SJSA1 (cell line): ENCODE measurements around the gene SLC17A5. TPM values are rescaled to one million over a fixed set of nuclear protein-coding genes. Genes with fewer than 3 reads are reported as not detected.
"Not testable (repeated sequence)": the region's sequence is repeated elsewhere in the genome, so short reads cannot be mapped to it uniquely, and the experiment has no call there.

Experiments
- DNase-seq, 2 experiments: peaks; one replicate each; pipeline ENCODE4 v3.0.0-alpha.2; 2015 to 2020; ENCODE audit warnings: low spot score in 2 of 2, low read depth in 1 of 2
- H3K27ac ChIP-seq: fragments of 250-450 bp; sonication (Bioruptor Pico); 2 replicates; pipeline ENCODE4 v1.5.1; 2020; ENCODE audit warnings: mild to moderate bottlenecking, moderate library complexity
- H3K27me3 ChIP-seq: fragments of 250-450 bp; sonication (Bioruptor Pico); replicated peaks from 2 replicates; pipeline ENCODE4 v1.5.1; 2020; ENCODE audit warnings: mild to moderate bottlenecking, moderate library complexity
- H3K36me3 ChIP-seq: fragments of 250-450 bp; sonication (Bioruptor Pico); 2 replicates; pipeline ENCODE4 v1.5.1; 2020; ENCODE audit warnings: mild to moderate bottlenecking
- H3K4me1 ChIP-seq: fragments of 250-450 bp; sonication (Bioruptor Pico); replicated peaks from 2 replicates; pipeline ENCODE4 v1.6.1; 2021; ENCODE audit warnings: mild to moderate bottlenecking
- H3K4me3 ChIP-seq: fragments of 250-450 bp; sonication (Bioruptor Pico); 2 replicates; pipeline ENCODE4 v1.5.1; 2020; ENCODE audit warnings: mild to moderate bottlenecking
- H3K9me3 ChIP-seq: fragments of 250-450 bp; sonication (Bioruptor Pico); replicated peaks from 2 replicates; pipeline ENCODE4 v1.5.1; 2020; ENCODE audit warnings: mild to moderate bottlenecking
- total RNA-seq: library from RNA; depleted of rRNA; stranded (reverse); fragments of >200 nt; shearing (Covaris generic); gene quantifications from 2 replicates; pipeline ENCODE4 v1.2.3, GENCODE V29; 2014

The SLC17A5 gene
- total RNA-seq, 1 experiment from 2014 or later: 12.5 TPM

- no peaks in the 10 kb centered on the region for H3K36me3 ChIP-seq
- peak overlapping the region; percentile 25 for H3K4me3 ChIP-seq
- no peaks in the 10 kb centered on the region for H3K9me3 ChIP-seq
Measured at GRCh38 chr6:73580247-73581149, 73.3 kb downstream of the SLC17A5 start.

GRCh38 chr6:73579851-73580246 lies 73.9 kb downstream of the SLC17A5 start:
- no peak overlapping the region for H3K4me3 ChIP-seq
- peak; percentile 80 to 93 for DNase-seq

More at GRCh38 chr6:73580247-73581149, 73.3 kb downstream of the SLC17A5 start:
- Histone ChIP-seq H3K4me1 (peaks cover 51% of the 10 kb centered on the region), H3K27me3 (no peaks in the 10 kb centered on the region), H3K27ac (peak overlapping the region; percentile 98)
- DNase-seq: peak; percentile 97 to 99

GRCh38 chr6:73579389-73579788 lies 74.4 kb downstream of the SLC17A5 start:
- H3K4me1 ChIP-seq: peaks cover 44% of the 10 kb centered on the region
- H3K27me3 ChIP-seq: no peaks in the 10 kb centered on the region
- peak in 1 of 2 experiments; percentile 56 for DNase-seq
- no peaks in the 10 kb centered on the region for H3K9me3 ChIP-seq
- no peaks in the 10 kb centered on the region for H3K36me3 ChIP-seq
- H3K4me3 ChIP-seq: no peak overlapping the region
- H3K27ac ChIP-seq: peak overlapping the region; percentile 98

More at GRCh38 chr6:73579851-73580246, 73.9 kb downstream of the SLC17A5 start:
- Histone ChIP-seq H3K27ac (peak overlapping the region; percentile 98), H3K4me1 (peaks cover 45% of the 10 kb centered on the region), H3K36me3 (no peaks in the 10 kb centered on the region), H3K27me3 (no peaks in the 10 kb centered on the region), H3K9me3 (no peaks in the 10 kb centered on the region)

- H3K4me1 ChIP-seq: peaks cover 44% of the 10 kb centered on the region
- H3K27me3 ChIP-seq: no peaks in the 10 kb centered on the region
- no peaks in the 10 kb centered on the region for H3K36me3 ChIP-seq
- no peak for DNase-seq
- peak overlapping the region; percentile 30 for H3K27ac ChIP-seq
- H3K4me3 ChIP-seq: no peak overlapping the region
- H3K9me3 ChIP-seq: no peaks in the 10 kb centered on the region
Measured at GRCh38 chr6:73577676-73578075, 76.1 kb downstream of the SLC17A5 start.

- not testable (repeated sequence) for H3K36me3 ChIP-seq, DNase-seq, H3K27ac ChIP-seq, H3K27me3 ChIP-seq, H3K9me3 ChIP-seq, H3K4me3 ChIP-seq
- peaks cover 21% of the 10 kb centered on the region for H3K4me1 ChIP-seq
Measured at GRCh38 chr6:73572531-73572930, 81.3 kb downstream of the SLC17A5 start.

GRCh38 chr6:73571218-73572181 lies 82.3 kb downstream of the SLC17A5 start:
- not testable (repeated sequence) for DNase-seq

GRCh38 chr6:73569121-73569520 lies 84.7 kb downstream of the SLC17A5 start:
- no peak overlapping the region for H3K4me3 ChIP-seq
- H3K27ac ChIP-seq: peak overlapping the region; percentile 17
- no peaks in the 10 kb centered on the region for H3K36me3 ChIP-seq
- no peaks in the 10 kb centered on the region for H3K27me3 ChIP-seq
- DNase-seq: no peak
- no peaks in the 10 kb centered on the region for H3K9me3 ChIP-seq
- H3K4me1 ChIP-seq: peaks cover 44% of the 10 kb centered on the region

More at GRCh38 chr6:73571218-73572181, 82.3 kb downstream of the SLC17A5 start:
- not testable (repeated sequence) for H3K9me3 ChIP-seq, H3K27ac ChIP-seq, H3K4me3 ChIP-seq, H3K27me3 ChIP-seq, H3K36me3 ChIP-seq
- peaks cover 25% of the 10 kb centered on the region for H3K4me1 ChIP-seq

- peak overlapping the region; percentile 81 for H3K27ac ChIP-seq
- no peaks in the 10 kb centered on the region for H3K36me3 ChIP-seq
- H3K27me3 ChIP-seq: no peaks in the 10 kb centered on the region
- H3K9me3 ChIP-seq: no peaks in the 10 kb centered on the region
- peak; percentile 73 to 79 for DNase-seq
- H3K4me3 ChIP-seq: no peak overlapping the region
- peaks cover 44% of the 10 kb centered on the region for H3K4me1 ChIP-seq
Measured at GRCh38 chr6:73566954-73567591, 86.7 kb downstream of the SLC17A5 start.

GRCh38 chr6:73566486-73566871 lies 87.3 kb downstream of the SLC17A5 start:
- H3K4me3 ChIP-seq, H3K36me3 ChIP-seq, H3K27me3 ChIP-seq, H3K9me3 ChIP-seq, DNase-seq: not testable (repeated sequence)
- Histone ChIP-seq H3K4me1 (peaks cover 44% of the 10 kb centered on the region), H3K27ac (peak overlapping the region; percentile 81)

- Histone ChIP-seq H3K27me3 (no peaks in the 10 kb centered on the region), H3K27ac (peak overlapping the region; percentile 81), H3K4me1 (peaks cover 47% of the 10 kb centered on the region), H3K4me3 (no peak overlapping the region), H3K9me3 (no peaks in the 10 kb centered on the region), H3K36me3 (no peaks in the 10 kb centered on the region)
- DNase-seq: peak; percentile 71 to 74
Measured at GRCh38 chr6:73565767-73566485, 87.9 kb downstream of the SLC17A5 start.

GRCh38 chr6:73564578-73565345 lies 89.0 kb downstream of the SLC17A5 start:
- peak overlapping the region; percentile 81 for H3K27ac ChIP-seq
- no peak for DNase-seq
- peaks cover 56% of the 10 kb centered on the region for H3K4me1 ChIP-seq
- H3K9me3 ChIP-seq: no peaks in the 10 kb centered on the region
- H3K4me3 ChIP-seq: no peak overlapping the region
- no peaks in the 10 kb centered on the region for H3K36me3 ChIP-seq
- no peaks in the 10 kb centered on the region for H3K27me3 ChIP-seq

- Histone ChIP-seq H3K36me3 (no peaks in the 10 kb centered on the region), H3K4me1 (peaks cover 41% of the 10 kb centered on the region), H3K4me3 (no peak overlapping the region), H3K27ac (no peak overlapping the region), H3K9me3 (no peaks in the 10 kb centered on the region), H3K27me3 (no peaks in the 10 kb centered on the region)
- no peak for DNase-seq
Measured at GRCh38 chr6:73562558-73562957, 91.2 kb downstream of the SLC17A5 start.
